NCI-H1092 treated with DMSO at 0.1 percent for 48 hours (cell line): ENCODE measurements around the gene WWOX.

ENCODE experiments used
- DNase-seq: peaks from one replicate; lab custom pipeline; 2025; lab: John Stamatoyannopoulos, UW

Gene WWOX

DNA sequence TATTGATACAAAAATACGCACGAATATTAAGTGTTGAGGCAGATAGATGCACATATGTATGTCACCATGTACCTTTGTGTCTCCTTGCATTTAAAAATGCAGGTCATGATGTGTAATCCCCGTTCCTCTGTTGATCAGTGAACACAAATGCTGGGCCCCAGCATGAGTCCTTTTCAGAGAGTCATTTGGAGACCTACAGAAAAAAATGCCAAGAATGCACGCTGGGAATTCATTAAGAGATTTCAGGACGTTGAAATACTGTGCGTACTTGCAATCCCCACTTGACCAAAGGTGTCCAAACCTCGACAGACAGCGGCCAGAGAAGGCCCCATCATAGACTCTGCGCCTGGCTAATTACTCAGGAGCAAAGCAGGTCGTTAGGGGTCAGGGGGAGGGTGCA, 1005.1 kb downstream of the WWOX start:
- no peak for DNase-seq

- no peak for DNase-seq
Measured at GRCh38 chr16:79107301-79107700, 1007.8 kb downstream of the WWOX start.

GRCh38 chr16:79109771-79110170, 1010.3 kb downstream of the WWOX start:
- no peak for DNase-seq

DNA sequence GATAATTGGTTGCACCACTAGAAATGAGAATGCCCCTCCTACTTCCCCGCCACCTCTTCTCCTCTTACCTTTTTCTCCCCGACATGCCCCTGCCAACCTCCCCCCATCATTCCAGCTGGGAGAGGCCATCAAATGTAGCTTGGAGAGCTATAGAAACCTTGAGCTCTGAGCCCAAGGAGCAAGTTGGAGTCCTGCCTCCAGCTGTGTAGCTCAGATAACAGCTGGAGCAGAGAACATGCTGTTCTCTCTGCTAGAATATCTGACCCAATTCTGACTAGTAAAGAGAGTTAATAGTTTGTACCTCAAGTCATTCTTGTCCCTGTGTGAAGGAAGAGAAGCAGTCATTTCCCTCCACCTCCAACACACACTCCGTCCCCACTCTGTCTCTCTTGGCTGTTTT, 1010.8 kb downstream of the WWOX start:
- no peak for DNase-seq

GRCh38 chr16:79110953-79111352, 1011.5 kb downstream of the WWOX start:
- DNase-seq = no peak

DNA sequence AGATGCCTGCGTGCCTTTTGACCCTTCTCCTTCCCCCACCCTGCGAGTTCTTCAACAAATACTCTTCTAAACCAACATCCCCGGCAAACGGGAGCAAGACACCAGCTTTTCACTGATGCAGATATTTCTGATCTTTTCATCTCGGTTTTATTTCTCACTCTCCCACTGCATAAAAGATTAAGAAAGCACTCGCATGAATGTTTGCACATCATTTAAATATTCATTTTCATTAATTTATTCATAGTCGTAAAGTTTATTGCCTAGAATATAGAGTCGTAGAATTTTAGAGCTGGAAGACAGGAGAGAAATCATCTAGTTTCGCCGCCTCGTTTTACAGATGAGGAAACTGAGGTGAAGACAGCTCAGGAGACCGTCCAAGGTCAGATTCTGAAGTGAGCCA, 1013.0 kb downstream of the WWOX start:
- DNase-seq = no peak

- DNase-seq = no peak
Measured at GRCh38 chr16:79113826-79114225, 1014.4 kb downstream of the WWOX start.

- no peak for DNase-seq
Measured at GRCh38 chr16:79114759-79115158, 1015.3 kb downstream of the WWOX start.

DNA sequence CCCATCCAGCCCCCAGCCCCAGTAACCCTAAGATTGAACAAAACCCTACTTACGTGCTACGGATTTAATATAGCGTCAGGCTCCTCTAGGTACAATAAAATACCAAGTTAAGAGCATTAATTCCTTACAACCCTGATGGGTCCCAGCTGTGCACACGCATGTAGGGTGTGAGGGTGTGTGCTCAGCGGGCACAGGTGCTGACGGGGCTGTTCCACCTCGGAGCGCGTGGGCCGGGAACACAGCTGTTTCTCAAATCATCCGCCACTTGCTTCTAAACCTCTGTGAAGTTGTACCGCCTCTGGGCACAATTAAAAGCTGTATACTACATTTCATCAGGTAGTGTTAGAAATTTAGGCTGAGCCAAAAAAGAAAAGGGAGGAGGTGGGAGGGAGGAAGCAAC, 1022.5 kb downstream of the WWOX start:
- DNase-seq = no peak

DNA sequence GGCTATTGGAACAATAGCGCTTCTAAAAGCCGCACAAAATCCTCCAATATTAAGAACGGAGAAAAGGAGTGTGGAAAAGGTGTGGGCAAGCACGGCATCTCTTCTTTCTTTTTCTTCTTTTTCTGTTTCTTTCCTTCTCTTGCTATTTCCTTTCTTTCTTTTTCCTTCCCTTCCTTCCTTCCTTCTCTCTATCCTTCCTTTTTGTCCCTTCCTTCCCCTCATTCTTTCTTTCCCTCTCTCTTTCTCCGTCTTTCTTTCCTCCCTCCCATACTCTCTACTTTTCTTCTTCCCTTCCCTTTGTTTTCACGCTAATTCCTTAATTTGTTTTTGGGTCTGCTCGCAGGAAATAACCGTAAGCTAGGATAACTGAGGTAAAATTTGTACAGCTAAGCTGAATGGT, 1022.9 kb downstream of the WWOX start:
- no peak for DNase-seq

DNA sequence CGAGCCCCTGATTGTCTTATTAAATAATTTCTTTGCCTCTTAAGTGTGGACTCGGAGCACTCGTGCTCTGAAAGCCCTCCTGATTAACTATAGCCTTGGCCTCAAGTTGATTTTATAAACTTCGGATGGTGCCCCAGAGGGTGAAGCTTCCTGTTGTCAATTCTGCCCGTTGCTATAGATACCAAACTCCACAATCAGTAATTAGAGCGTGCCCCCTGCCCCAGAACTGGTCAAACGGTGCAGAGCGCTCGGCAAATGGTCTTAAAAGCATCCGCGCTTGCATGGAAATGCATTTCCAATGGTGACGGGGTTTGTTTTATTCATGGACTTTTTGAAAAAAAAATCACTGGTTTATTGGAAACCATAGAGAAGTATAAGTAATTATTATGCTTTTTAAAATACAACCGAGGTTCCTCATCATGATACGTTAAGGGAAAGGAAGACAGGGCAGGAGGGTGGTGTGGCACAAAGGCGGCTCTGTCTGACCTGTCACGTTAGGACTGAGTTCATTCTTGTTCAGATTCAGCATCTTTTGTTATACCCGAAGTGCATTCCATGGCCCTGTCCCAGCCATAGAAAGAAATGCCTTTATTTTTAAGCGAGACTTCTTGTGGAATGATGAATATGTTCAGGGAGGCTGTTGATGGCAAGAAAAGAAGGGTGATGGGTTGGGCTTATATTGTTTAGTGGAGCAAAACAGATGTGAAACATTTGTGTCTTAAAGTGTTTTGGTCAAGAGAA, 1024.7 kb downstream of the WWOX start:
- DNase-seq = no peak

GRCh38 chr16:79127766-79128165, 1028.3 kb downstream of the WWOX start:
- no peak for DNase-seq

DNA sequence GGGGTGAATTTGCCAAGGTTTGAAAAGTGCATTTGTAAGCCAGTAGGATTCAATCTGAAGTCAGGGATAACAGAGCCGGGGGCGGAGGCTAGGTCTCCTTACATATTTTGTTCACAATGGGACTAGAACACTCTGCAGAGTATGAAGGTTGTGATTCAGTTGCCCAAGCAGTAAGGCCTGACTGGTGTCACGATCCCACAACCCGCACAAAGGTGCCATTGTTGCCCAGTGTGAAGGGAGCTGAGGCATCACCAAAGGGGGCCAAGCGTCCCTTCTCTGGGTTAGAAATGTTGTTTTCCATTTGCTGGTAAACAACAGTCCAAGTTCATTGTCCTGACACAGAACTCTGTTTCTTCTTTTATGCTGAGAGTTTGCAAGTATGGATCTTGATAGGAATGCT, 1029.3 kb downstream of the WWOX start:
- DNase-seq = no peak

DNA sequence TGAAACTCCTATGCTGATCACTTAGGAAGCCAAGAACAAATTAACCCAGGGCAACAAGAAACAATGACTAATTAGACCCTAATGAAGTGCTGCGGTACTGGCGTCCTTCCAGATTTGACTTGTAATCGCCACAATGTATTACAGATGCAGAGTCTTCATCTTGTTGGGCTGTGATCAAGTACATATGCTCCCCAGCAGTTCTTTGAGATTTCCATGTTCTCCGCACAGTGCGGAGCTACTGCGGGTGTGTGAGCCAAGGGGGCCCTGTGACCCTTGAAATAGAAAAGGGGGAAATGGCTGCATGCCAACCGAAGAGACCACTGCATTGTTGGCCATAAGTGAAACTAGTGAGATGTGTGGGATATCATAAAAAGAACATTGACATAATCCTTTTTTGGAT, 1031.2 kb downstream of the WWOX start:
- DNase-seq = no peak

DNA sequence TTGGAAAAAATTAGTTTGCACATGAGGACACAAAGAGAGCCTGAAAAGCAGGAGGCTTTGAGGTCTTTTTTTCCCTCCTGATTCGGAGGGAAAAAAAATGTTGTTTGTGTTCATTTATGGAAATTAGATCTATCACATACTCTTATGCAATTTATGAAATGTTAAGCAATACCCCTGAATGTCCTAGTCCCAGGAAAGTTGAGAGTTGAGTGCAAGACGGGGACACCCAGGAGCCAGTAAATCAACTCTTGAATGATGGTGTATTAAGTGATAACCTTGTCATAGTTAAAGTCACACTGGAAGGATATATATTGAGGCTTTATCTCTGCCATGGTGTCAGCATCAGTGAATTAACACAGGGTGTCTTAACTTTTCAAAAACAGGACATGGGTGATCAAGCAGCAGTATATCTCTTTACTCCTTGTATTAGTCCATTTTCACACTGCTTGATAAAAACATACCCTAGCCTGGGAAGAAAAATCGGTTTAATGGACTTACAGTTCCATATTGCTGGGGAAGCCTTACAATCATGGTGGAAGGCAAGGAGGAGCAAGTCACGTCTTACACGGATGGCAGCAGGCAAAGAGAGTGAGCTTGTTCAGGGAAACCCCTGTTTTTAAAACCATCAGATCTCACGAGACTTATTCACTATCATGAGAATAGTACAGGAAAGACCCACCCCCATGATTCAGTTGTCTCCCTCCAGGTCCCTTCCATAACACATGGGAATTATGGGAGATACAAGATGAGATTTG, 1032.0 kb downstream of the WWOX start:
- no peak for DNase-seq

DNA sequence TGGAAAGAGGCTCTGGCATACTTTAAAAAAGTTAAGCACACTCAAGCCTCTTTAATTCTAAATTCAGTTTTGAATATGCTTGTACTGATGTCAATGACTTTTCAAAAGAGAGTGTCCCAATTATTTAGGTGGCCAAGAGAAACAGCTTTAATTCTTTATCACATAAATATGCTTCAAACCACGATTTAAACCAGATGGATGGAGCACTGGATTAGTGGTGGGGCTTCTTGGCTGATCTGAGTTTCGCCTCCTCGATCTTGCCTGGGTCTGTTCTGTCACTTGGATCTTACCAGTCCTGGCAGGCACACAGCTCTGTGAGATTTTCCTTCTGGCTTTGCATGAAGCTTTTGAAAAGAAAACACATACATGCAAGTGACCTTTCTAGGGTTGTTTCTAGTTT, 1033.2 kb downstream of the WWOX start:
- no peak for DNase-seq

DNA sequence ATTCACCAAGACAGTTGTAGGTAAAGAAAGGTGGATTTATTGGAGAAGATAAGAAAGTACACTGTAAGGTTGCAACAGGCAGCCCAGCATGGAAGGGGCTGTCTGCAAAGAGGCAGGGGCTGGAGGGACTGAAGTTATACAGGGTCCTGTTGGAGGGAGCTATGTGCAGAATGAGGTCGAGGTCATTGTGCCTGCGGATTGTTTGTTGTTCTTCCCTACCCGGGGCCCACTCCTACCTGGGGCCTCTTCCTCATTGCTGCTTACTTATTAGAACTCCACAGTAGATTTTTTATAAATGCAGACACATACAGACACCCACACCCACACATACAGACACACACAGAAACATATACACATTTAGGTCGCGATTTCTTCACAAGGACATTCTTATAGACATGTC, 1034.8 kb downstream of the WWOX start:
- no peak for DNase-seq

- no peak for DNase-seq
Measured at GRCh38 chr16:79136955-79137354, 1037.5 kb downstream of the WWOX start.

DNA sequence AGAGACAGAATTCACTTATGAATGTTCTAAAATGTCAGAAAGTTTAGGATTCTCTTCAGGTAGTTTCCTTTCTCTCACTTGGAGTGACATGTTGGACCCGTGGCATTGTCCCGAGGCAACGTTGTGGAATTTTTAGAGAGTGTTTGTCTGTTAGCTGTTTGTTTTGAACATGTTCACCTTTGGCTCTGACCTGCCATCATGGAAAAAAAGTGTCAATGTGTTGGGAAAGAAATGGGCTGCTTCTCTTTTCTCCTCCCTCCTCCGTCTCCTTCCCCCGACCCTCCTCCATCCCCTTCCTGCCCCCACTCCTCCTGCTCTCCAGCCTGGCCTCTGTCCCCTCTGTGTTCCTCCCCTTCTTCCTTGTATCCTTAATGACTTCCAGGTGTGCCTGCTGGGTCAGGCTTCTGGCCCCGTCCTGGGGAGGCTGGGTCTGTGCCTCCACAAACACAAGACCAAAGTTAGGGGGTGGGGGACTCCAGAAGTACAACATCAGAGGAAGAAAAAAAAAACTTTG, 1038.0 kb downstream of the WWOX start:
- no peak for DNase-seq

GRCh38 chr16:79139799-79140198, 1040.3 kb downstream of the WWOX start:
- no peak for DNase-seq

DNA sequence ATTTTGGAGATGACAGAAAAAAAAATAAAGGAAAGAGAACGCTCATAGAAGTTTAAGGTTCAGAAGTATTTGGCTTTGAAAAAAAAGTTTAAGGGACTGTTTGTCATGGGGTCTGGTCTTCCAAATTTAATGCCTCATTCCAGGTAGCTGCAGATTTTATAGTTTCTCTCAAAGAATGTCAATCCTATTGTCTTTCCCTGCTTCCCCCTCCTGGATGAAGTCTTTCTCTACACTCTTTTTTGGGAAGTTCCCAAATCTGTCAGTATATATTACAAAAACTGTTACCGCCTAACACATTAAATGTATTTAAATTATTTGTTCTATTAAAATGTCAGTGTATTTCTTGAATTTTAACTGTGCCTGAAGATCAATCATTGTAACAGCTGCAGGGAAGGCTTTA, 1043.6 kb downstream of the WWOX start:
- no peak for DNase-seq

DNA sequence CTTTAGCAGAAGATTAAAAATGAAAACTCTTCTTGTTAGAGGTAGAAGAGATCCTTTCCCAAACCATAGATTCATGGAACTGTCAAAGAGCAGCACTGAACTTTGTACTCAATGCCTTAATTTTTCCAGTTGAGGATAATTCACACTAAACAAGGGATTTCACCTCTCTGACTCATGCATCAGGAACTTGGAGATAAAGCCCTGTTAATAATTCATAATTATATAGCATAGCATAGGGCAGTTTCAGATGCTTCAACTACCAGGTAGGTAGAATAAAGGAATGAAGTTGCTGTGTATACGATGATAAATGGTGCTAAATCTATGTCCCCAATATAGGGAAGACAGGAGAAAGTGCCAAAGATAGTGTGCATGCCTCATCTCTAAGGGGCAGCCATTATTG, 1050.7 kb downstream of the WWOX start:
- DNase-seq = no peak

DNA sequence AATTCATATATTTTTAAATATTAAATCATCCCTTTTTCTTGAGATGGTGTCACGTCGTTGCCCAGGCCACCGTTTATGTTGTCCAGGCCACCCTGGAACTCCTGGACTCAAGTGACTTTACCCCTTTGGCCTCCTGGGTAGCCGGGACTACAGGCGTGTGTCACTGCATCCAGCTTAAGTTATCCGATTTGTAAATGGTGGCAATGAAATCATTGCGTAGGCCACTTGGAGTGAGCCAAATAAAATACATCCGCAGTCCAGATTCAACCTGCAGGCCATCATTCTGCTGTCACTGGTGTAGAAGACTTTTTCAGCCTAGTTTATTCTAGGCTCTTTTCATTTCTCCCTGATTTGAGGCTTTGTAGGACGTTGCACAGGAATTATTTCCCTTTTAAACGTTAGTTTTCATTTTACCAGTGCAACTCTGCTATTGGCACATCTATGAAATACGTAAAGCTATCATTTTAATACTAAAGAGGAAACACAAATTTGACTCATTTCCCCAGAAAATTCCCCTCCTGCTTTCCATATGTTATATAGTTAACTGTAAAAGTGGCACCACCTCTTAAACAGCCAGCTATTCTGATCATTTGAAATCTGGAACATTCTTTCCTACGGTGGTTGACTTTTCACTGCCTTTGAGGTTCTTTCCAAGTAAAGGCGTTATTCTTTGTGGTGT, 1051.3 kb downstream of the WWOX start:
- no peak for DNase-seq
